ENCODE measurements around the gene SLC46A1. TPM values are rescaled to one million over a fixed set of nuclear protein-coding genes. Genes with fewer than 3 reads are reported as not detected.
A peak's percentile ranks its signal among the peaks of the same experiment; 100 is the strongest.

The SLC46A1 gene
- total and polyA plus RNA-seq, 9 of the 15 experiments (the other 6 are each of a cell fraction or from before 2014, with no cell fraction given) = 0.24 to 5.5 (median 3.1) TPM

DNA sequence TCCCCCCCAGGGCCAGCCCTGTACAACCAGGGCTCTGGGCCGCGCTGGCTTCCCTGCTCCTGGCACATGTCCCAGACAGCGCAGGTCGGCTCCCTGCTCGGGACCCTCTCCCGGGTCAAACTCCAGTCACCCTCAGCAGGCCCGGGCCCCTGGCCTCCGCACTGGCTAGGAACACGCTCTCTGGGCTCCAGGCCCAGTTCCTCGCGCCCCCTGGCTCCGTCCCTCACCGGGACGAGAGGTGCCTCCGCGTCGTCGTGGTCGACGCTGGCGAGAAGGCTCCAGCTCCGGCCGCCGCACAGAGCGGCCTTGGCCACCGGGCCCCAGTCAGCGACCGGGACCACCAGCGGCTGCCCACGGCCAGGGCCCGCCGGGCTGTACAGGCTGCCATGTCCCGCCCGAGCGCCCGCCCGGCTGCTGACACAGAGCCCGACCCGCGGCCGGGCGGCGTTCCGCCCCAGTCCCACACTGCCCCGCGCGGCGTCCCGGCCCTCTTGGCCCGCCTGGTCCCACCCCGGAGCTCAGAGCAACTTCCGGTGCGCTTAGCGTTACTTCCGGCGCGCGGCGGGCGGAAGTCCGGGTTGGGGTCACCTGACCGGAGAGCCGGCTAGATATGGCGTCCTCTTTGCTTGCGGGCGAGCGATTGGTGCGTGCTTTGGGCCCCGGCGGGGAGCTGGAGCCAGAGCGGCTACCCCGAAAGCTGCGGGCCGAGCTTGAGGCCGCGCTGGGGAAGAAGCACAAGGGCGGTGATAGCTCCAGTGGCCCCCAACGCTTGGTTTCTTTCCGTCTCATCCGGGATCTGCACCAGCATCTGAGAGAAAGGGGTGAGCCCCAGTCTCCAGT lies 48.7 kb downstream of the SLC46A1 start, which contains the start of gene POLDIP2 (continued):
- TF ChIP-seq SREBF2 (CRISPR knock-in tag; IDR thresholded peaks at IDR 0.05) = no peak
- no peak for TF ChIP-seq ZNF766 (CRISPR knock-in tag; conservative IDR thresholded peaks at IDR 0.05)
- no peak for TF ChIP-seq ZNF584 (CRISPR knock-in tag; IDR thresholded peaks at IDR 0.05; ENCODE audit: low read depth)
- peak; percentile 85 for TF ChIP-seq TBP (optimal IDR thresholded peaks at IDR 0.05; ENCODE audit: low read depth, low read length)
- no peak for TF ChIP-seq HDAC8 (tag; IDR thresholded peaks at IDR 0.05)
- TF ChIP-seq MLLT1 (IDR thresholded peaks at IDR 0.05) = no peak
- TF ChIP-seq FOXP4 (CRISPR knock-in tag; IDR thresholded peaks at IDR 0.05; ENCODE audit: borderline replicate concordance) = no peak
- TF ChIP-seq FOXJ3 (CRISPR knock-in tag; IDR thresholded peaks at IDR 0.05) = no peak
- TF ChIP-seq ZNF263 (CRISPR knock-in tag; IDR thresholded peaks at IDR 0.05; ENCODE audit: borderline replicate concordance) = no peak; the same call in 1 of the 2 replicates
- TF ChIP-seq, protein P1, sequence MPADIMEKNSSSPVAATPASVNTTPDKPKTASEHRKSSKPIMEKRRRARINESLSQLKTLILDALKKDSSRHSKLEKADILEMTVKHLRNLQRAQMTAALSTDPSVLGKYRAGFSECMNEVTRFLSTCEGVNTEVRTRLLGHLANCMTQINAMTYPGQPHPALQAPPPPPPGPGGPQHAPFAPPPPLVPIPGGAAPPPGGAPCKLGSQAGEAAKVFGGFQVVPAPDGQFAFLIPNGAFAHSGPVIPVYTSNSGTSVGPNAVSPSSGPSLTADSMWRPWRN (IDR thresholded peaks at IDR 0.05; ENCODE audit: low read depth) = no peak
- TF ChIP-seq ZFP30 (CRISPR knock-in tag; IDR thresholded peaks at IDR 0.05; ENCODE audit: borderline replicate concordance) = no peak
- TF ChIP-seq ZNF707 (CRISPR knock-in tag; conservative IDR thresholded peaks at IDR 0.05) = 0 out of 2 replicates have a peak, but pooled peaks have one; percentile 6
- TF ChIP-seq HMG20A (CRISPR knock-in tag; conservative IDR thresholded peaks at IDR 0.05) = no peak
- TF ChIP-seq ZBTB7A (IDR thresholded peaks at IDR 0.05; ENCODE audit: borderline replicate concordance, control insufficient read depth, low read depth, low read length) = peak; percentile 69; the same call in 1 of the 2 replicates
- TF ChIP-seq MAFK (IDR thresholded peaks at IDR 0.05; ENCODE audit: low read length) = no peak
- TF ChIP-seq STAT5B (CRISPR knock-in tag; IDR thresholded peaks at IDR 0.05) = no peak
- TF ChIP-seq ESRRA (IDR thresholded peaks at IDR 0.05; ENCODE audit: borderline replicate concordance, low read depth) = peak; percentile 66; the same call in 1 of the 2 replicates
- TF ChIP-seq HDAC2 (IDR thresholded peaks at IDR 0.05) = peak; percentile 95
- no peak for TF ChIP-seq ARNT (IDR thresholded peaks at IDR 0.05)
- TF ChIP-seq ZNF699 (CRISPR knock-in tag; IDR thresholded peaks at IDR 0.05; ENCODE audit: insufficient replicate concordance) = no peak
- TF ChIP-seq RBM14 (IDR thresholded peaks at IDR 0.05; ENCODE audit: borderline replicate concordance, insufficient read depth, low read depth, low read length) = no peak
- no peak for TF ChIP-seq ZNF140 (CRISPR knock-in tag; IDR thresholded peaks at IDR 0.05)
- no peak for TF ChIP-seq TFAM (CRISPR knock-in tag; conservative IDR thresholded peaks at IDR 0.05)
- peak; percentile 29; the same call in 1 of the 2 replicates for TF ChIP-seq SOX6 (IDR thresholded peaks at IDR 0.05)

All from K562 (cell line).